IPS-18c (cell line): ENCODE data around the gene HYCC2.
"Not testable (repeated sequence)": the region's sequence is repeated elsewhere in the genome, so short reads cannot be mapped to it uniquely, and the experiment has no call there.

ENCODE experiments used
- H3K4me3 ChIP-seq: 2 replicates; pipeline ENCODE4 v1.7.0; 2013; ENCODE audit warnings: low read depth, mild to moderate bottlenecking, low read length, moderate library complexity; ENCODE audit not compliant: insufficient read depth
- H3K9me3 ChIP-seq: one replicate; pipeline ENCODE4 v1.6.1; 2013; ENCODE audit warnings: mild to moderate bottlenecking, low read length, moderate library complexity; ENCODE audit not compliant: control insufficient read depth, insufficient read depth

The HYCC2 gene

GRCh38 chr2:201090574-201090973 is 19.1 kb upstream of the HYCC2 start:
- Histone ChIP-seq H3K9me3 (peaks cover 2% of the 10 kb centered on the region), H3K4me3 (no peak overlapping the region)

GRCh38 chr2:201084863-201085262 is 13.4 kb upstream of the HYCC2 start:
- Histone ChIP-seq H3K4me3 (no peak overlapping the region), H3K9me3 (peaks cover 2% of the 10 kb centered on the region)

GRCh38 chr2:201074996-201075395 is 3.5 kb upstream of the HYCC2 start:
- H3K4me3 ChIP-seq, result no peak overlapping the region
- H3K9me3 ChIP-seq, result no peaks in the 10 kb centered on the region

- Histone ChIP-seq H3K9me3 (no peaks in the 10 kb centered on the region), H3K4me3 (no peak overlapping the region)
These were observed 1.6 kb upstream of the HYCC2 start for GRCh38 chr2:201073071-201073470.

- Histone ChIP-seq H3K4me3 (peak overlapping the region; percentile 62), H3K9me3 (no peaks in the 10 kb centered on the region)
These were observed 695 bp upstream of the HYCC2 start for GRCh38 chr2:201072201-201072530.

GRCh38 chr2:201070948-201071478 is 458 bp downstream of the HYCC2 start:
- peak overlapping the region; percentile 62 for H3K4me3 ChIP-seq

GRCh38 chr2:201064797-201065329 is 6.6 kb downstream of the HYCC2 start:
- no peak overlapping the region for H3K4me3 ChIP-seq
- peaks cover 2% of the 10 kb centered on the region for H3K9me3 ChIP-seq

More at GRCh38 chr2:201070948-201071478, 458 bp downstream of the HYCC2 start:
- no peaks in the 10 kb centered on the region for H3K9me3 ChIP-seq

GRCh38 chr2:201063516-201063915 is 8.0 kb downstream of the HYCC2 start:
- H3K4me3 ChIP-seq, H3K9me3 ChIP-seq: not testable (repeated sequence)

- Histone ChIP-seq H3K4me3 (no peak overlapping the region), H3K9me3 (peaks cover 2% of the 10 kb centered on the region)
These were observed 11.3 kb downstream of the HYCC2 start for GRCh38 chr2:201059961-201060755.

- peaks cover 2% of the 10 kb centered on the region for H3K9me3 ChIP-seq
- H3K4me3 ChIP-seq, result no peak overlapping the region
These were observed 12.6 kb downstream of the HYCC2 start for GRCh38 chr2:201058914-201059313.

GRCh38 chr2:201057715-201058248 is 13.7 kb downstream of the HYCC2 start:
- no peaks in the 10 kb centered on the region for H3K9me3 ChIP-seq
- H3K4me3 ChIP-seq, result no peak overlapping the region

GRCh38 chr2:201057087-201057521 is 14.4 kb downstream of the HYCC2 start:
- Histone ChIP-seq H3K4me3 (no peak overlapping the region), H3K9me3 (no peaks in the 10 kb centered on the region)

- no peaks in the 10 kb centered on the region for H3K9me3 ChIP-seq
- H3K4me3 ChIP-seq, result no peak overlapping the region
These were observed 22.0 kb downstream of the HYCC2 start for GRCh38 chr2:201049455-201049854.

GRCh38 chr2:201046881-201047280 is 24.6 kb downstream of the HYCC2 start:
- Histone ChIP-seq H3K4me3 (no peak overlapping the region), H3K9me3 (no peaks in the 10 kb centered on the region)

GRCh38 chr2:201043050-201043449 is 28.4 kb downstream of the HYCC2 start:
- H3K9me3 ChIP-seq, H3K4me3 ChIP-seq: not testable (repeated sequence)

- not testable (repeated sequence) for H3K9me3 ChIP-seq, H3K4me3 ChIP-seq
These were observed 29.0 kb downstream of the HYCC2 start for GRCh38 chr2:201042451-201042850.

GRCh38 chr2:201040867-201041628 is 30.4 kb downstream of the HYCC2 start:
- Histone ChIP-seq H3K4me3 (no peak overlapping the region), H3K9me3 (no peaks in the 10 kb centered on the region)

GRCh38 chr2:201038855-201039254 is 32.6 kb downstream of the HYCC2 start:
- Histone ChIP-seq H3K9me3 (no peaks in the 10 kb centered on the region), H3K4me3 (no peak overlapping the region)
